ENCODE measurements around the gene PACRG.

PACRG gene

DNA sequence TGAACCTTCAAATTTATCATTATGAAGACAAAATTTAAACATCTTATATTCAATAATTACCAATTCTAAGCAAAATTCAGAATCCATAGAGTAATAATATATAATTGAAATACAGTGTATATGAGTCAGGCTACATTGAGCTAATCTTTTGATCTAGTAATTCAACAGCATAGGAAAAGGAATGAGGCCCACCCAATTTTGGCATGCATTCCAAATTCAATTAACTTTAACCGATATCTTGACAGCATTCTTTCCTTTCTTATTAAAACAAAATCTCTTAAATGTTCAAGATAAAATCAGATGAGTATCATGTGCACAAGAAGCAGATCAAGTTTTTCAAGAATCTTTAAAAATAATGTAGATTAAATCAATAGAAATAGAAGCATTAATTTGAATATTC is 553.9 kb downstream of the PACRG start:
- DNase-seq (ENCODE audit: low spot score) = no peak
- Histone ChIP-seq H3K27ac (no peak overlapping the region), H3K4me3 (no peak overlapping the region)
- TF ChIP-seq, protein P1, sequence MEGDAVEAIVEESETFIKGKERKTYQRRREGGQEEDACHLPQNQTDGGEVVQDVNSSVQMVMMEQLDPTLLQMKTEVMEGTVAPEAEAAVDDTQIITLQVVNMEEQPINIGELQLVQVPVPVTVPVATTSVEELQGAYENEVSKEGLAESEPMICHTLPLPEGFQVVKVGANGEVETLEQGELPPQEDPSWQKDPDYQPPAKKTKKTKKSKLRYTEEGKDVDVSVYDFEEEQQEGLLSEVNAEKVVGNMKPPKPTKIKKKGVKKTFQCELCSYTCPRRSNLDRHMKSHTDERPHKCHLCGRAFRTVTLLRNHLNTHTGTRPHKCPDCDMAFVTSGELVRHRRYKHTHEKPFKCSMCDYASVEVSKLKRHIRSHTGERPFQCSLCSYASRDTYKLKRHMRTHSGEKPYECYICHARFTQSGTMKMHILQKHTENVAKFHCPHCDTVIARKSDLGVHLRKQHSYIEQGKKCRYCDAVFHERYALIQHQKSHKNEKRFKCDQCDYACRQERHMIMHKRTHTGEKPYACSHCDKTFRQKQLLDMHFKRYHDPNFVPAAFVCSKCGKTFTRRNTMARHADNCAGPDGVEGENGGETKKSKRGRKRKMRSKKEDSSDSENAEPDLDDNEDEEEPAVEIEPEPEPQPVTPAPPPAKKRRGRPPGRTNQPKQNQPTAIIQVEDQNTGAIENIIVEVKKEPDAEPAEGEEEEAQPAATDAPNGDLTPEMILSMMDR (IDR thresholded peaks at IDR 0.05) = no peak

DNA sequence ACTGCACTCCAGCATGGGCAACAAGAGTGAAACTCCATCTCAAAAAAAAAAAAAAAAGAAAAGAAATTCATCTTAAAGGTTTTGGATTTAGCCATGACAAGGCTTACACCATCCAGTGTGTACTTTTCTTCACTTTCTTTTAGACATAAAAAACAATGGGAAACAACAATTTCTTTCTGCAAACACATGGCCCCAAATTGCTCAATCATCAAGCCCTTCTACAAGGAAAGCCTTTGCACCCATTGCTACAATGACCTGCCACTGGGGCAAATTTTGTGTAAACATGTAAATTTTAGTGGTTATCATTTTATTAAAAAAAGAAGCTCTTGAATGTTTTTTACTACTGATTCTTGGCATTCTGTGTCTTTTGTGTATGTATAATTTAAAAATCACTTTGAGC is 554.9 kb downstream of the PACRG start:
- TF ChIP-seq, protein P1 (IDR thresholded peaks at IDR 0.05) = no peak
- no peak overlapping the region for H3K4me3 ChIP-seq
- no peak overlapping the region for H3K27ac ChIP-seq
- DNase-seq (ENCODE audit: low spot score) = no peak

DNA sequence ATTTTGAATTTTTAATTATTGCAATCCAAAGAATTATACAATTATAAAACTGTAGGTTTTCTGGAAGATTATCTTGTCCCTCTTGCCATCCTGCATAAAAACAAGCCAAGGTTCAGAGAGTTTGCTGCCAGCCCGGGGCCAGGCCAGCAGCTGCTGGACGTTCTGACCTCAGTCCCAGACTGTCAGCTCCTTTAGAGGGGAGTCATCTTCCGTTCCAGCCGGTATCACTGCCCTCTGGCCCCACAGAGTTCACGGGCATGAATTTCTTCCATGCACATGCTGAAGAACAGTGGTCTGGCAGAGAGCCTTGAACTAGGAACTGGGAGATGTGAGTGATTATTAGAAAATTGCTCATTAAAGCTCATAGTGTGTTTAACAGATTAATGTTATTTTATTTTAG is 556.4 kb downstream of the PACRG start:
- H3K4me3 ChIP-seq = no peak overlapping the region
- DNase-seq (ENCODE audit: low spot score) = no peak
- H3K27ac ChIP-seq = no peak overlapping the region
- TF ChIP-seq, protein P1 (IDR thresholded peaks at IDR 0.05) = no peak

DNA sequence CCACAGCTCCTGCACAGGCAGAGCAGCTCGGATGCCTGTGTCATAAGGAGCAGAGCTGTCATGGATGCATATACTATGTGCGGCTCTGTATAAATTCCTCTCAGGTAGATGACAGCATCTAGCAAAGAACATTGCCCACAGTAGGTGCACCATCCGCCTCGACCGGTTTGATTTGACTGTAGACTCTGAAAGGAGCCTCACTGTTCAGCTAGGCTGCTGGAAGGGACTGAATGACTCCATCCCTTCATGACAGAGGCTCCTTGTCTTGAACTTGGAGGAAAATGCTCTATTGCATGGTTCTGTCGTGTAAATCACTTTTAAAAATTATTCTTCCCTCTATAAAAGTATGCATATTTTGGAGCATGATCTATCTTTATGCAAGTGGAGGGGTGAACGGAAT is 557.9 kb downstream of the PACRG start:
- DNase-seq (ENCODE audit: low spot score) = no peak
- Histone ChIP-seq H3K27ac (no peak overlapping the region), H3K4me3 (no peak overlapping the region)
- TF ChIP-seq, protein P1 (IDR thresholded peaks at IDR 0.05) = no peak

DNA sequence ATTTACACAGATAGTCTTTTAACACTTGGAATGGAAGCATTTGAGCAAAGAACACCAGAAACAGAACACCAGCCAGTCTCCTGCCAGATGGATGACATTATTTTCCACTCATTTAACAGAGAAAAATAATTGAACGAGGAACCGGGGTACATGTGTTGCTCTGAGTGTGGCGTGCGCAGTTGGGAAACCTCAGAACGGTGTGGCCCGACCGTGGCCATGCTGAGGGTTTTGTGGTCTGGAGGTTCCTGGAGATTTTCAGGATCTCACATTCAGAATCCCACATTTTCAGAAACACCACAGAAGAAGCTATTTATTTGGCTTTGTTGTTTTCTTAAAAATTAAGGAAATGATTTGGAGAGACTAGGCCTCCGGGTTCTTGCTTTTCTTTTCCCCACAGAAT is 559.9 kb downstream of the PACRG start:
- DNase-seq (ENCODE audit: low spot score) = no peak
- H3K27ac ChIP-seq = no peak overlapping the region
- no peak overlapping the region for H3K4me3 ChIP-seq
- TF ChIP-seq, protein P1 (IDR thresholded peaks at IDR 0.05) = no peak

DNA sequence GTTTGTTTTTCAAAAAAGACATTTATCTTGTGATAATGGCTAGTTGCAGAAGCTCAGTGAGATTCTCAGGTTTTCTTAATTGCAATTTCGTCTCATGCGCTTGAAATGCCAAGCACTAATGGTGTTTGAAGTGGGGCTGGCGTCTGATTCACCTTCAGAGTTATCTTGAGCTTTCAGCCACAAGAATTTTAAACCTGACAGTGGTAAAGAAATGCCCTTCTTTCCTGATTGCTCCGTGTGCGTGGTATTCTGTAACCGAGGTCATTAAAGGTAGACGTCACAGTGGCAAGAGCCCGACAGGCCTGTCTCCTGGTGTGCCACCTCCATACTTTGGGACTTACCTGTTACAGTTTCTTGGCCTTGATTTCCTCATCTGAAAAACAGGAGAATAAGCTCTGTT is 560.3 kb downstream of the PACRG start:
- no peak for DNase-seq (ENCODE audit: low spot score)
- no peak overlapping the region for H3K27ac ChIP-seq
- TF ChIP-seq, protein P1 (IDR thresholded peaks at IDR 0.05) = no peak
- no peak overlapping the region for H3K4me3 ChIP-seq

DNA sequence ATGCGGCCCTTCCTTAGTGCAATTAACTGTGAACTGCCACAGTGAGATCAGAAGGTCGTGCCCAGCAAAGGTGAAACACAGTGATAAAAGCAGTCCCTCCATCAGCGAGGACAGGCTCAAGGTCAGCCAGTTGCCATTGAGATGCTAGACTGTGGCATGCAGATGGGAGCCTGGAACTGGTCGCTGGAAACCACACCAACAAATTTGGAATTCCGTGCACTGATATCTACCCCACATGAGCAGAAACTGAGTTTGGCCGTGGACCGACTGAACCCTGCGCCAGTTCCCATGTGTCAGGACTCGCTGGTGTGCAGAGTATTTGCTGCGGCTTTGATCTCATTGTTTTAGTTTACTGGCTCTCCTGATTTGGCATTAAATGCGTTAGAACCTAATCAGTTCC is 561.1 kb downstream of the PACRG start:
- Histone ChIP-seq H3K4me3 (no peak overlapping the region), H3K27ac (no peak overlapping the region)
- TF ChIP-seq, protein P1 (IDR thresholded peaks at IDR 0.05) = no peak
- no peak for DNase-seq (ENCODE audit: low spot score)
